Suprapubic skin (tissue), 4 donors: ENCODE data around the gene PHLDA3. TPM values are rescaled to one million over a fixed set of nuclear protein-coding genes. Genes with fewer than 3 reads are reported as not detected.
A peak's percentile ranks its signal among the peaks of the same experiment; 100 is the strongest.

ENCODE experiments used
- DNase-seq, 2 donors: peaks; one replicate each; pipeline ENCODE4 v3.0.0-alpha.2; 2019; ENCODE audit warnings: low spot score in 2 of 2
- H3K27ac ChIP-seq: fragments of 200-600 bp; sonication (generic); one replicate; pipeline ENCODE4 v1.5.1; 2019
- H3K27me3 ChIP-seq: fragments of 200-600 bp; sonication (generic); one replicate; pipeline ENCODE4 v1.5.1; 2019
- H3K36me3 ChIP-seq: fragments of 200-600 bp; sonication (generic); one replicate; pipeline ENCODE4 v1.5.1; 2019
- H3K4me1 ChIP-seq: fragments of 200-600 bp; sonication (generic); one replicate; pipeline ENCODE4 v1.5.1; 2019
- H3K4me3 ChIP-seq: fragments of 200-600 bp; sonication (generic); one replicate; pipeline ENCODE4 v1.5.1; 2019; ENCODE audit warnings: mild to moderate bottlenecking
- H3K9me3 ChIP-seq: fragments of 200-600 bp; sonication (generic); one replicate; pipeline ENCODE4 v1.5.1; 2019
- EP300 ChIP-seq: sonication (generic); formaldehyde crosslinking; IDR thresholded peaks from one replicate; pipeline ENCODE4 v1.6.1; 2017; ENCODE audit warnings: antibody characterized with exemption
- POLR2A ChIP-seq, 2 donors: fragments of 450-650 bp; IDR thresholded peaks; one replicate each; pipeline ENCODE4 v1.6.1; 2017; ENCODE audit warnings: antibody characterized with exemption in 2 of 2, mild to moderate bottlenecking in 2 of 2, moderate library complexity in 2 of 2
- POLR2AphosphoS5 ChIP-seq, 3 donors: sonication (generic); formaldehyde crosslinking; IDR thresholded peaks; one replicate each; pipeline ENCODE4 v1.6.1; 2017; ENCODE audit warnings: antibody characterized with exemption in 3 of 3
- WGBS: methylation state at CpG from one replicate; pipeline ENCODE4 v1.1.5; 2018; 5-methylcytosine and 5-hydroxymethylcytosine counted together
- total RNA-seq, 4 donors: library from RNA; depleted of rRNA; stranded (reverse); fragments of >200 nt; gene quantifications; one replicate each; pipeline ENCODE4 v1.1.0, GENCODE V29; 2016
- TF ChIP-seq, protein P1 (sequence below), 2 donors: fragments of 200-600 bp in 1 of 2; fragments of 450-650 bp in 1 of 2; sonication (generic) in 1 of 2; IDR thresholded peaks; one replicate each; pipeline ENCODE4 v1.5.1; 2016 to 2019; ENCODE audit warnings: antibody characterized with exemption in 2 of 2, mild to moderate bottlenecking in 1 of 2, moderate library complexity in 1 of 2

PHLDA3 gene
- total RNA-seq, 4 donors from 2014 or later, result 31.5 to 61.1 (median 44.5) TPM

DNA sequence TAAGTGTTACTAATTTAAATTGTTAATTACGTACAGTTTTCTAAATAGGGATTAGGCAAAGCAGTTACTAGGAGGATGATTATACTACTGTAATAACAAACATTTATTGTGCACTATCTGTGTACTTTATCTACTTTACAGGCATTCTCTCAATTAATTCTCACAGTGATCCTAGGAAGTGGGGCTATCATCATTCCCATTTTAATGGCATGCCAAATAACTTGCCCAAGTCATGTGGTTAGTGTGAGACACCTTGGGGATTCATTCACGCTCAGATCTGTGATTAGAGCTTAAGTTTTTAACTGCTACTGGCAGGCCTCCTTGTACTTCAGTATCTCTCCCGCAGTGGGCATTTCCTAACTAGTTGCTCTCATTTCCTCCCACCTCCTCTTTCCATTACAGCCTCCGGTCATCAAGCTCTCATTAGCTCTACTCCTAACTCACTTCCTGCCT is 11.5 kb downstream of the PHLDA3 start:
- WGBS, result 41% methylated on average over 4 of the region's 4 CpGs
- Histone ChIP-seq H3K4me3 (no peak overlapping the region), H3K4me1 (peaks cover 56% of the 10 kb centered on the region), H3K27me3 (no peaks in the 10 kb centered on the region), H3K36me3 (no peaks in the 10 kb centered on the region), H3K9me3 (no peaks in the 10 kb centered on the region), H3K27ac (peak overlapping the region; percentile 81)
- TF ChIP-seq, protein P1, sequence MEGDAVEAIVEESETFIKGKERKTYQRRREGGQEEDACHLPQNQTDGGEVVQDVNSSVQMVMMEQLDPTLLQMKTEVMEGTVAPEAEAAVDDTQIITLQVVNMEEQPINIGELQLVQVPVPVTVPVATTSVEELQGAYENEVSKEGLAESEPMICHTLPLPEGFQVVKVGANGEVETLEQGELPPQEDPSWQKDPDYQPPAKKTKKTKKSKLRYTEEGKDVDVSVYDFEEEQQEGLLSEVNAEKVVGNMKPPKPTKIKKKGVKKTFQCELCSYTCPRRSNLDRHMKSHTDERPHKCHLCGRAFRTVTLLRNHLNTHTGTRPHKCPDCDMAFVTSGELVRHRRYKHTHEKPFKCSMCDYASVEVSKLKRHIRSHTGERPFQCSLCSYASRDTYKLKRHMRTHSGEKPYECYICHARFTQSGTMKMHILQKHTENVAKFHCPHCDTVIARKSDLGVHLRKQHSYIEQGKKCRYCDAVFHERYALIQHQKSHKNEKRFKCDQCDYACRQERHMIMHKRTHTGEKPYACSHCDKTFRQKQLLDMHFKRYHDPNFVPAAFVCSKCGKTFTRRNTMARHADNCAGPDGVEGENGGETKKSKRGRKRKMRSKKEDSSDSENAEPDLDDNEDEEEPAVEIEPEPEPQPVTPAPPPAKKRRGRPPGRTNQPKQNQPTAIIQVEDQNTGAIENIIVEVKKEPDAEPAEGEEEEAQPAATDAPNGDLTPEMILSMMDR (IDR thresholded peaks at IDR 0.05), result no peak
- no peak for TF ChIP-seq POLR2AphosphoS5 (IDR thresholded peaks at IDR 0.05)
- no peak for TF ChIP-seq POLR2A (IDR thresholded peaks at IDR 0.05)
- TF ChIP-seq EP300, result no peak
- DNase-seq, result no peak

DNA sequence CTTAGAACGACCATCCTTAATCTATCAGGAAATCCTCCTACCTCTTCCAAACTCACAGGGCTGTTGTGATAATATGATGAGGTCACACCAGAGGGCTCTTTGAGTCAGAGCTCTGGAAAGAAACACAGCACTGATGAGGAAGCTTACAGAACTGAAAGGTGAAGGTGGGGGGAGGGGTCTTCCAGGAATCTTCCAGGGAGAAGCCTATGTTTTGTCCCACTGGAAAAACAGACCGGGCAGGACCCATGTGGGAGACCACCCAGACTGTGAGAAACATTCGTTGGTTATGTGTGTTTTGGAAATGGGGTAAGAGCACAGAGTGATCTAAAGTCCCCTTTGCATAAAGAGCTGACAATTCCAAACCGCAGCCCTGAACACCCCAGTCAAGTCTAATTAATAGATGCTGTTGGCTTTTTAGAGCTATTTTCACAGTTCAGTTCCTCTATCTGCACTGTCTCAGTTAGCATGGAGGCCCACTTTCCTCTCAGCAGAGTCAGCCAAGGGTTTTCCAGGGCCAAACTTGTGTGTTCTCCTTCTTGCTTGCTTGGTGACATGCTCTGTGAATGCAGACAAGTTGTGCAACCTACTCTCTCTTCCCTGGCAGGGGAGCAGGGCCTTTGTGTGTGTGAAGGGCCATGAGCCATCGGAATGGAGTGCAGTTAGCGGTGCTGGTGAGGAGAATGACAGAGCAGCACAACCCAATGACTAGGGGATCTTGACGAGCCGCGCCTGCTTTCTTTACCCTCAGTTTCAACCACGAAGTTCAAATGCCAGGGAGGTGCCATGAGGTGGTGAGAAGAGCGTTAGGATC is 12.3 kb downstream of the PHLDA3 start:
- peaks cover 48% of the 10 kb centered on the region for H3K4me1 ChIP-seq
- 56% methylated on average over 10 of the region's 11 CpGs for WGBS
- H3K4me3 ChIP-seq, result no peak overlapping the region
- H3K9me3 ChIP-seq, result no peaks in the 10 kb centered on the region
- H3K27me3 ChIP-seq, result no peaks in the 10 kb centered on the region
- DNase-seq, result peak in 1 of 2 donors; percentile 90
- H3K36me3 ChIP-seq, result no peaks in the 10 kb centered on the region
- peak overlapping the region; percentile 81 for H3K27ac ChIP-seq
- no peak for TF ChIP-seq EP300
- TF ChIP-seq POLR2AphosphoS5 (IDR thresholded peaks at IDR 0.05), result peak in 2 of 3 donors; percentile 44 to 78
- TF ChIP-seq, protein P1 (IDR thresholded peaks at IDR 0.05), result no peak

DNA sequence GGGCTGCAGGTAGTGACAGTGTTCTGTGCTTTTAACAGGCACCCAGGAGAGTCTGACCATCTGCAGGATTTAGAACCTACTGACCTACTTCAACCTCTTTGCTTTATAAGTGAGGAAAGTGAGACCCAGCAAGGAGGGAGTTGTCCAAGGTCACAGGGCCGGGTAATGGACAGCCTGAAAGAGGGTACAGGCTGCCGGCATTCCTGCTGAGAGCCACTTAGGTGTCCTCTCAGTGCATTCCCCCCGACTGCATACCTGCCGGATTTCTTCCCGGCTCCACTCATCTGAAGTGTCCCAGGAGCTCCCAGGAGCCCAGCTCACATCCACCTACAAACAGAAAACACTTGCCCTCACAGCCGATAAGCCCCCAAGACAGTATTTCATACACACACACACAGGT is 13.9 kb downstream of the PHLDA3 start:
- 86% methylated on average over 6 of the region's 6 CpGs for WGBS
- Histone ChIP-seq H3K9me3 (no peaks in the 10 kb centered on the region), H3K27me3 (no peaks in the 10 kb centered on the region), H3K36me3 (no peaks in the 10 kb centered on the region), H3K4me1 (peaks cover 44% of the 10 kb centered on the region), H3K27ac (no peak overlapping the region), H3K4me3 (no peak overlapping the region)
- no peak for TF ChIP-seq EP300
- TF ChIP-seq POLR2A (IDR thresholded peaks at IDR 0.05), result no peak
- no peak for TF ChIP-seq POLR2AphosphoS5 (IDR thresholded peaks at IDR 0.05)
- TF ChIP-seq, protein P1 (IDR thresholded peaks at IDR 0.05), result no peak
- DNase-seq, result no peak

DNA sequence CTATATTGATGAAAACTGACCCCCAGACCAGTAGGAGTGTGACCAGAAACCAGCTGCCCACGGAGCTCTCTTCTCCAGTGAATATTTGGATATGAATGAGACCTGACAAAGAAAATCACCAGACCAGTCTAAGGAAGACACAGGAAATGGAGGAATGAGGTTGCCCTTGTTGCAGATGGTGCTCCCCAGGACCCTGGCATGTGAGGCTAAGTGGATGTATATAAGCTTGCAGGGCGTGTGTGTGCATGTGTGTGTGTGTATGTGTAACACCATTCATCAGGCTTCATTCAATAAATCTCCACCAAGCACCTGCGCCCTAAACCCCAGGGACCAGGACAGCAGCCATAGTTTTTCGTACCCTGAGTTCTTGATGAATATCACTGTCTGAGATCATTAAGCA is 14.4 kb downstream of the PHLDA3 start:
- TF ChIP-seq POLR2A (IDR thresholded peaks at IDR 0.05) (no peak), EP300 (no peak), POLR2AphosphoS5 (IDR thresholded peaks at IDR 0.05) (no peak)
- TF ChIP-seq, protein P1 (IDR thresholded peaks at IDR 0.05), result no peak
- Histone ChIP-seq H3K4me1 (peaks cover 45% of the 10 kb centered on the region), H3K27me3 (no peaks in the 10 kb centered on the region), H3K27ac (no peak overlapping the region), H3K36me3 (no peaks in the 10 kb centered on the region), H3K9me3 (no peaks in the 10 kb centered on the region), H3K4me3 (no peak overlapping the region)
- no peak for DNase-seq
- WGBS, result 76% methylated on average over 4 of the region's 4 CpGs

DNA sequence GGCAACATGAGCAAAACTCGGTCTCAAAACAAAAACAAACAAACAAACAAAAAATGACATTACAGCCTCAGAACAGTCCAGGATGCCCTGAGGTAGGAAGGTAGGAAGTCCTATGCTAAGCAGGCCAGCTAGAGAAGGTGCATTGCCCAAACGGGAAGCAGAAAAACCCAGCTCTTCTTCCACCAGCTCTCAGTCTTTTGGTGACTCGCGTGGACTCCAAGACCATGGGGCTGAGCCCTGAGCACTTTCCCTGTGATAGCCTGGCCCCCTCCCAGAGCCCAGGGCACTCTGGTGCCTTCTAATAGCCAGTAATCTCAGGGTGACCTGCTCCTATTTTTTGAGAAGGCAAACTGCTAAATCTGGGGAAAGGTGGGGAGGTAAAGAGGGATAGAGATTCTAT is 16.1 kb downstream of the PHLDA3 start:
- H3K9me3 ChIP-seq, result no peaks in the 10 kb centered on the region
- 79% methylated on average over 4 of the region's 4 CpGs for WGBS
- H3K27ac ChIP-seq, result no peak overlapping the region
- DNase-seq, result no peak
- no peak overlapping the region for H3K4me3 ChIP-seq
- no peak for TF ChIP-seq POLR2A (IDR thresholded peaks at IDR 0.05)
- TF ChIP-seq, protein P1 (IDR thresholded peaks at IDR 0.05), result no peak
- TF ChIP-seq POLR2AphosphoS5 (IDR thresholded peaks at IDR 0.05), result no peak
- no peak for TF ChIP-seq EP300
- no peaks in the 10 kb centered on the region for H3K36me3 ChIP-seq
- no peaks in the 10 kb centered on the region for H3K27me3 ChIP-seq
- H3K4me1 ChIP-seq, result peaks cover 54% of the 10 kb centered on the region
